Activated B cell treated with CpG ODN at 0.5 μM for 24 hours (primary cell): ENCODE measurements around the gene POMT2. TPM values are rescaled to one million over a fixed set of nuclear protein-coding genes. Genes with fewer than 3 reads are reported as not detected.
"Not testable (repeated sequence)": the region's sequence is repeated elsewhere in the genome, so short reads cannot be mapped to it uniquely, and the experiment has no call there.

Experiments
- ATAC-seq: fragments of 200-7000 bp; cut with Tn5 transposase; one replicate; pipeline ENCODE4 v1.10.0; 2021; ENCODE audit warnings: low read depth, mild to moderate bottlenecking, moderate library complexity
- CTCF ChIA-PET: fragments of 350-600 bp; sonication (Branson Sonifier 250); formaldehyde crosslinking; loops from one replicate; lab custom pipeline; 2021; ENCODE audit warnings: antibody characterized with exemption; lab: Charles Lee
- POLR2A ChIA-PET: fragments of 350-600 bp; sonication (Branson Sonifier 250); formaldehyde crosslinking; loops from one replicate; lab custom pipeline; 2021; ENCODE audit warnings: antibody characterized with exemption; lab: Charles Lee
- DNase-seq: peaks from one replicate; pipeline ENCODE4 v3.0.0; 2022
- H3K27ac Mint-ChIP-seq: one replicate; pipeline ENCODE4 v1.8.0; 2020; ENCODE audit warnings: mixed read lengths
- H3K27me3 Mint-ChIP-seq: one replicate; pipeline ENCODE4 v1.8.0; 2021; ENCODE audit warnings: mixed read lengths
- H3K36me3 Mint-ChIP-seq: one replicate; pipeline ENCODE4 v1.8.0; 2021; ENCODE audit warnings: low read depth, mixed read lengths
- H3K4me1 Mint-ChIP-seq: one replicate; pipeline ENCODE4 v1.8.0; 2021; ENCODE audit warnings: mixed read lengths
- H3K4me3 Mint-ChIP-seq: one replicate; pipeline ENCODE4 v1.8.0; 2020; ENCODE audit warnings: mild to moderate bottlenecking, mixed read lengths
- H3K9me3 Mint-ChIP-seq: one replicate; pipeline ENCODE4 v1.8.0; 2020; ENCODE audit warnings: mixed read lengths
- intact Hi-C: fragments of 100-400 bp; cut with micrococcal nuclease; formaldehyde crosslinking; loops from one replicate; pipeline ENCODE4 v1.15.1; 2024
- total RNA-seq: library from RNA; stranded (reverse); gene quantifications from 2 replicates; pipeline ENCODE4 v1.2.3, GENCODE V29; 2022
- TF ChIP-seq, protein P1 (sequence below): fragments of 200-600 bp; IDR thresholded peaks from one replicate; pipeline ENCODE4 v1.8.0; 2022; ENCODE audit warnings: antibody characterized with exemption, mild to moderate bottlenecking

Gene POMT2
- total RNA-seq, 1 donor from 2014 or later, result 30.8 TPM

DNA sequence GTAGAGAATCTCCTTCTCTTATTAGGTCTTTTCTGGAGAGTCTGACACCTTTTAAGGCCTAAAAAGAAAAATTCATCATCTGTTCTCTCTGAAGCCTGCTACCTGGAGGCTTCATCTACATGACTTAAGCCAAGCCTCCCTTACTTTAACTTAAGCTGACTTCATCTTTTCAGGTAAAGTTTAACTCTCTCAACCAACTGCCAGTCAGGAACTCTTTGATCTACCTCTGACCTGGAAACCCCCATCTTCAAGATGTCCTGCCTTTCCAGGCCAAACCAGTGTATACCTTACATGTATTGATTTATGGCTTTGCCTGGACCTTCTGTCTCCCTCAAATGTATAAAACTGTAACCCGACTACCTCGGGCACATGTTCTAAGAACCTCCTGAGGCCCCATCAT is 17.6 kb upstream of the POMT2 start:
- Mint-ChIP-seq H3K27ac (no peak overlapping the region), H3K27me3 (no peaks in the 10 kb centered on the region), H3K36me3 (peaks cover 84% of the 10 kb centered on the region), H3K4me3 (no peak overlapping the region), H3K4me1 (no peaks in the 10 kb centered on the region), H3K9me3 (no peaks in the 10 kb centered on the region)
- DNase-seq (no peak), ATAC-seq (no peak)
- ChIA-PET POLR2A (no interaction called here), CTCF (no interaction called here)
- intact Hi-C loops, result no loop called here
- TF ChIP-seq, protein P1, sequence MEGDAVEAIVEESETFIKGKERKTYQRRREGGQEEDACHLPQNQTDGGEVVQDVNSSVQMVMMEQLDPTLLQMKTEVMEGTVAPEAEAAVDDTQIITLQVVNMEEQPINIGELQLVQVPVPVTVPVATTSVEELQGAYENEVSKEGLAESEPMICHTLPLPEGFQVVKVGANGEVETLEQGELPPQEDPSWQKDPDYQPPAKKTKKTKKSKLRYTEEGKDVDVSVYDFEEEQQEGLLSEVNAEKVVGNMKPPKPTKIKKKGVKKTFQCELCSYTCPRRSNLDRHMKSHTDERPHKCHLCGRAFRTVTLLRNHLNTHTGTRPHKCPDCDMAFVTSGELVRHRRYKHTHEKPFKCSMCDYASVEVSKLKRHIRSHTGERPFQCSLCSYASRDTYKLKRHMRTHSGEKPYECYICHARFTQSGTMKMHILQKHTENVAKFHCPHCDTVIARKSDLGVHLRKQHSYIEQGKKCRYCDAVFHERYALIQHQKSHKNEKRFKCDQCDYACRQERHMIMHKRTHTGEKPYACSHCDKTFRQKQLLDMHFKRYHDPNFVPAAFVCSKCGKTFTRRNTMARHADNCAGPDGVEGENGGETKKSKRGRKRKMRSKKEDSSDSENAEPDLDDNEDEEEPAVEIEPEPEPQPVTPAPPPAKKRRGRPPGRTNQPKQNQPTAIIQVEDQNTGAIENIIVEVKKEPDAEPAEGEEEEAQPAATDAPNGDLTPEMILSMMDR, result no peak

DNA sequence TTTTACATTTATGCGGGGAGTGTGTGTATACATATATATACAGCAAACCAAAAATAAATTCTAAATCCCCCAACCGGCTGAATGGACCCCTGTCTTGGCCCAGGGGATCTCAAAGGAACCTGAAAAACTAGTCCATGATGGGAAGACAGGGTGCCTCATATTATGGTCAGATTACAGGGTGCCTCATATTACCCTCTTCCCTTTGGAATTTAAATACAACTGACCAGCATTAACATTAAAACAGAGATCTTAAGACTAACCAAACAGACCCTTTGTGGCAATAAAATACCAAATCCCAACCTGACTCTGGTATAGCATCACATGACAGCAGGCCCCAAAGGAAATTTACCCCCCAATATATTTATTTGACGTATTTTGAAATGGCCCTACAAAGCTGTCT is 17.2 kb upstream of the POMT2 start:
- H3K4me1 Mint-ChIP-seq, result no peaks in the 10 kb centered on the region
- DNase-seq (no peak), ATAC-seq (no peak)
- intact Hi-C loops, result no loop called here
- ChIA-PET POLR2A (no interaction called here), CTCF (no interaction called here)
- H3K4me3 Mint-ChIP-seq, result no peak overlapping the region
- H3K27ac Mint-ChIP-seq, result no peak overlapping the region
- H3K27me3 Mint-ChIP-seq, result no peaks in the 10 kb centered on the region
- peaks cover 80% of the 10 kb centered on the region for H3K36me3 Mint-ChIP-seq
- no peaks in the 10 kb centered on the region for H3K9me3 Mint-ChIP-seq
- TF ChIP-seq, protein P1, result no peak

DNA sequence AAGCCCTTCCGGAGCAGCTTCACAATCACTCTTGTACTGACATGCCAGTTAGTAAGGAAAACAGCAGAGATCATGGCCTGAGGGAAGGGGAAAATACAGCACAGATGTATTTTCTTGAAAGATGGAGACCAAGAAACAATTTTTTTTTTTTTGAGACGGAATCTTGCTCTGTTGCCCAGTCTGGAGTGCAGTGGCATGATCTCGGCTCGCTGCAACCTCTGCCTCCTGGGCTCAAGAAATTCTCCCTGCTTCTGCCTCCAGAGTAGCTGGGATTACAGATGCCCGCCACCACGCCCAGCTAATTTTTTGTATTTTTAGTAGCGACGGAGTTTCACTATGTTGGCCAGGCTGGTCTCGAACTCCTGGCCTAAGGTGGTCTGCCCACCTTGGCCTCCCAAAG is 16.6 kb upstream of the POMT2 start:
- H3K4me3 Mint-ChIP-seq, DNase-seq, H3K9me3 Mint-ChIP-seq, H3K27me3 Mint-ChIP-seq, H3K4me1 Mint-ChIP-seq, CTCF ChIA-PET, H3K27ac Mint-ChIP-seq, ATAC-seq, POLR2A ChIA-PET, intact Hi-C loops: not testable (repeated sequence)
- H3K36me3 Mint-ChIP-seq, result peaks cover 74% of the 10 kb centered on the region

DNA sequence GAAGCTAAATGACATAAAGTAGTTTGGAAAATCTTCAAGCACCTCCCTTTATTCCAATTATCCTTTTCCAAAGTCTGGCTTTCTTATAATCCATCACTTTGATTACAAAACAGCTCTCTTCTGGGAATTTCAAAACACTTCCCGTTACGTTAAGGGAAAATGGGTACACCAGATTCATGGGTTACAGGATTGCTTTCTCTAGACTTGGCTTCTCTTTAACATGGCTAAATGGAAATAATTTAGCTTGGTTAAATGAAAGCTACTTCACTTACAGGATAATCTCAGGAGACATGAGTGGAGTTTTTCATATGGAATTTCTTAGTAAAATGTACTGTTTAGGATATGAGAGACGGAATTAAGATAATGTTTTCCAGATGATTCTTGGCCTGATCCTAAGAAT is 14.9 kb upstream of the POMT2 start:
- intact Hi-C loops, result no loop called here
- ATAC-seq (no peak), DNase-seq (no peak)
- ChIA-PET CTCF (no interaction called here), POLR2A (no interaction called here)
- Mint-ChIP-seq H3K27me3 (no peaks in the 10 kb centered on the region), H3K4me3 (no peak overlapping the region), H3K27ac (no peak overlapping the region), H3K4me1 (no peaks in the 10 kb centered on the region), H3K36me3 (peaks cover 57% of the 10 kb centered on the region), H3K9me3 (no peaks in the 10 kb centered on the region)
- TF ChIP-seq, protein P1, result no peak

DNA sequence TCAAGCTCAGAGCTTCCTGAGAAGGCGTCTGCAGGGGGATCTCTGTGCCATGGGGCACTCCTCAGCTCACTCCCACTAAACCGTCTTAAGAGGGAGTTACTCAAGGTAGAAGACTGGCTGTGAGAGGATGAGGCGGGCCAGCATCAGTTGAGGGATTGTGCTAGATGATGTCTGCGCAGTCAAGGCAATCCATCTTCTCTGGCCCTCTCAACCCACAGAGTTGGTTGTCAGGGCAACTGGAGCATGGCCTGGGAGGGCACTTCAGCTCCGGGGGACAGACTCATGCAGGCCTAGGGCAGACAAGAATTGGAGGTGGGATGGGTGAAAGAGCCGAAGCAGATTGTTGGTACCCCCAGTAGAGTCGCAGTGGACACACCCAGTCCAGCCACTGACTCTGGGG is 9.2 kb upstream of the POMT2 start:
- intact Hi-C loops, result no loop called here
- POLR2A ChIA-PET, result interaction anchor here (0.5 to 1.0 kb wide), 2 partner anchors 9 to 382 kb away, joined by 4 to 6 read pairs; partner anchors contain the start of genes GSTZ1 and POMT2
- CTCF ChIA-PET, result interaction anchor here (1.0 kb wide), 1 partner anchor 14 kb away, joined by 4 read pairs; no protein-coding TSS in a partner anchor
- TF ChIP-seq, protein P1, result no peak
- Mint-ChIP-seq H3K4me1 (no peaks in the 10 kb centered on the region), H3K4me3 (no peak overlapping the region), H3K27ac (no peak overlapping the region), H3K9me3 (no peaks in the 10 kb centered on the region), H3K36me3 (peaks cover 7% of the 10 kb centered on the region), H3K27me3 (no peaks in the 10 kb centered on the region)
- ATAC-seq, result no peak
- no peak for DNase-seq

DNA sequence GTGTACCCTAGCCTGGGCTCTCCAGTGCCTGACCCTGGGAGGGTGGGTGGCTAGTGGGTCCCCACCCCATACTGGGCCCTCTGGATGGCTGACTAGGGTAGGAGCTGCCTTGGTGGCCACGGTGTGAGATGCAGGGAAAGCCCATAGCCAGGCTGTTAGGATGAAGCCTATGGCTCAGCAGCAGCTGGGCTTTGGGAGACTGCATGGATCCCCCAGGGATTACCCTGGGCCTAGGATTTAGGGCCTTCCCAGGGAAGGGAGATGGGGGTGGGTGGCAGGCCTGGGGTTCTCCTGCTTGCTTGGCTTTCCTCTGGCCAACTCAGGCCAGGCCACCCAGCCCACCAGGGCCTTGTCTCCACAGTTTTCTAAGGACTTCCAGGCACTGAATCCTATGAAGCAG is 6.4 kb upstream of the POMT2 start:
- TF ChIP-seq, protein P1, result no peak
- Mint-ChIP-seq H3K36me3 (no peaks in the 10 kb centered on the region), H3K4me1 (peaks cover 6% of the 10 kb centered on the region), H3K27ac (no peak overlapping the region), H3K9me3 (no peaks in the 10 kb centered on the region), H3K27me3 (no peaks in the 10 kb centered on the region), H3K4me3 (no peak overlapping the region)
- DNase-seq (no peak), ATAC-seq (no peak)
- CTCF ChIA-PET, result no interaction called here
- intact Hi-C loops, result no loop called here
- POLR2A ChIA-PET, result no interaction called here
